Psoas muscle (tissue), 8 donors: Measurements from ENCODE around the gene SLC25A47. TPM values are rescaled to one million over a fixed set of nuclear protein-coding genes. Genes with fewer than 3 reads are reported as not detected.
"Not testable (repeated sequence)": the region's sequence is repeated elsewhere in the genome, so short reads cannot be mapped to it uniquely, and the experiment has no call there.

ENCODE experiments used
- ATAC-seq, 4 donors: fragments of 200-7000 bp; cut with Tn5 transposase; one replicate each; pipeline ENCODE4 v1.9.1; 2020; ENCODE audit warnings: moderate library complexity in 3 of 4, mild to moderate bottlenecking in 2 of 4
- DNase-seq, 2 donors: peaks; one replicate each; pipeline ENCODE4 v3.0.0-alpha.2; 2020
- H3K27ac ChIP-seq: fragments of 200-600 bp; one replicate; pipeline ENCODE4 v1.8.0; 2022
- H3K27me3 ChIP-seq, 3 donors: fragments of 200-600 bp in 1 of 3; one replicate each; pipeline versions ENCODE4 v1.6.1 to v1.8.0; 2013 to 2022; ENCODE audit warnings: low read length in 2 of 3, mild to moderate bottlenecking in 2 of 3, moderate library complexity in 1 of 3; ENCODE audit not compliant: insufficient read depth in 3 of 3
- H3K36me3 ChIP-seq, 2 donors: fragments of 200-600 bp in 1 of 2; one replicate each; pipeline versions ENCODE4 v1.6.1 to v1.8.0; 2013 to 2022; ENCODE audit warnings: low read depth in 1 of 2, mild to moderate bottlenecking in 1 of 2, moderate library complexity in 1 of 2; ENCODE audit not compliant: insufficient read depth in 1 of 2
- H3K4me1 ChIP-seq: fragments of 200-600 bp; one replicate; pipeline ENCODE4 v1.8.0; 2022
- H3K4me3 ChIP-seq: fragments of 200-600 bp; one replicate; pipeline ENCODE4 v1.8.0; 2022; ENCODE audit warnings: mild to moderate bottlenecking
- H3K9me3 ChIP-seq: fragments of 200-600 bp; one replicate; pipeline ENCODE4 v1.8.0; 2022
- CTCF ChIP-seq: fragments of 200-600 bp; IDR thresholded peaks from one replicate; pipeline ENCODE4 v1.8.0; 2022; ENCODE audit warnings: antibody characterized with exemption
- WGBS, 3 donors: extraction: QIAGEN DNeasy Blood & Tissue Kit; methylation state at CpG; one replicate each; pipeline versions ENCODE4 v1.1.6 to v1.1.7; 2013; 5-methylcytosine and 5-hydroxymethylcytosine counted together
- intact Hi-C, 2 donors: fragments of 100-400 bp; cut with DNase I; formaldehyde crosslinking; loops; one replicate each; pipeline versions ENCODE4 v1.11.0 to v1.14.2; 2022
- polyA plus RNA-seq, 3 donors: library from polyadenylated mRNA; stranded (reverse); fragments of 200-250 nt; gene quantifications; one replicate each; pipeline ENCODE4 v1.2.3, GENCODE V29; 2013
- total RNA-seq, 4 donors: library from RNA; stranded (reverse); fragmentation: NEBNext Ultra II Directional in 2 of 4; extraction: Animal tissue kit (Norgen Biotek cat#: 25700) in 2 of 4; gene quantifications; one replicate each; pipeline versions ENCODE4 v1.2.1 to v1.2.4, GENCODE V29; 2021 to 2023
- donor health status: healthy with polysubstance abuse.
- donor health status: DM: no; HTN: no; CAD: no; lungs with moderate emphysema.
- donor health status: Bipolar disorder and iron deficiency.
- donor health status: healthy.
- donor health status: DM: yes; HTN: yes; CAD: no.
- donor health status: DM: no; HTN: no; CAD: no.
- donor health status: DM: no; HTN: no; CAD: no.
- donor health status: DM: yes; HTN: yes; CAD: no.

SLC25A47 gene
- total and polyA plus RNA-seq, 7 donors, result 0.03 to 0.12 TPM; not detected in 5

- intact Hi-C loops, result no loop called here
- H3K9me3 ChIP-seq, result no peaks in the 10 kb centered on the region
- H3K27me3 ChIP-seq, result no peaks in the 10 kb centered on the region
- ATAC-seq (no peak), DNase-seq (no peak)
- peak overlapping the region; percentile 74 for H3K27ac ChIP-seq
- H3K4me1 ChIP-seq, result peaks cover 11% of the 10 kb centered on the region
- no peak overlapping the region for H3K4me3 ChIP-seq
- WGBS, 3 donors, result 70 to 79% (median 73%) methylated on average over 6 of the region's 6 CpGs
- no peak for TF ChIP-seq CTCF
- H3K36me3 ChIP-seq, result peaks cover 0 to 65% of the 10 kb centered on the region in 2 donors
Measured at GRCh38 chr14:100340423-100340813, 17.3 kb downstream of the SLC25A47 start.

- intact Hi-C loops, result no loop called here
- no peaks in the 10 kb centered on the region for H3K9me3 ChIP-seq
- 47 to 65% (median 48%) methylated on average over 8 of the region's 8 CpGs for WGBS, 3 donors
- H3K36me3 ChIP-seq, result peaks cover 0 to 65% of the 10 kb centered on the region in 2 donors
- no peaks in the 10 kb centered on the region for H3K27me3 ChIP-seq
- no peak for TF ChIP-seq CTCF
- ATAC-seq, result peak; percentile 81 to 88 (median 86)
- DNase-seq, result no peak
- peaks cover 11% of the 10 kb centered on the region for H3K4me1 ChIP-seq
- peak overlapping the region; percentile 74 for H3K27ac ChIP-seq
- no peak overlapping the region for H3K4me3 ChIP-seq
Measured at GRCh38 chr14:100341301-100342031, 18.3 kb downstream of the SLC25A47 start.

- H3K4me1 ChIP-seq, result peaks cover 11% of the 10 kb centered on the region
- H3K9me3 ChIP-seq, result no peaks in the 10 kb centered on the region
- ATAC-seq, result no peak
- WGBS, 3 donors, result 93 to 96% (median 94%) methylated on average over 11 of the region's 11 CpGs
- intact Hi-C loops, result no loop called here
- H3K27ac ChIP-seq, result peak overlapping the region; percentile 74
- H3K36me3 ChIP-seq, result peaks cover 4 to 65% of the 10 kb centered on the region in 2 donors
- no peak for DNase-seq
- no peak overlapping the region for H3K4me3 ChIP-seq
- H3K27me3 ChIP-seq, result no peaks in the 10 kb centered on the region
- no peak for TF ChIP-seq CTCF
Measured at GRCh38 chr14:100342195-100342594, 19.1 kb downstream of the SLC25A47 start.

GRCh38 chr14:100342826-100343225 is 19.7 kb downstream of the SLC25A47 start:
- DNase-seq, H3K4me3 ChIP-seq, ATAC-seq, H3K27ac ChIP-seq, H3K27me3 ChIP-seq, H3K9me3 ChIP-seq, intact Hi-C loops: not testable (repeated sequence)
- Histone ChIP-seq H3K36me3 (peaks cover 4 to 67% of the 10 kb centered on the region in 2 donors), H3K4me1 (peaks cover 11% of the 10 kb centered on the region)
- 97 to 98% (median 98%) methylated on average over 12 of the region's 12 CpGs for WGBS, 3 donors

DNA sequence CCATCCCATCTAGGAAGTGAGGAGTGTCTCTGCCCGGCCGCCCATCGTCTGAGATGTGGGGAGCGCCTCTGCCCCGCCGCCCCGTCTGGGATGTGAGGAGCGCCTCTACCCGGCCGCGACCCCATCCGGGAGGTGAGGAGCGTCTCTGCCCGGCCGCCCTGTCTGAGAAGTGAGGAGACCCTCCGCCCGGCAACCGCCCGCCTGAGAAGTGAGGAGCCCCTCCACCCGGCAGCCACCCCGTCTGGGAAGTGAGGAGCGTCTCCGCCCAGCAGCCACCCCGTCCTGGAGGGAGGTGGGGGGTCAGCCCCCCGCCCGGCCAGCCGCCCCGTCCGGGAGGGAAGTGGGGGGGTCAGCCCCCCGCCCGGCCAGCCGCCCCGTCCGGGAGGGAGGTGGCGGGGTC is 21.5 kb downstream of the SLC25A47 start:
- H3K4me3 ChIP-seq, H3K27ac ChIP-seq, intact Hi-C loops, DNase-seq, H3K27me3 ChIP-seq, ATAC-seq, H3K9me3 ChIP-seq: not testable (repeated sequence)
- Histone ChIP-seq H3K36me3 (peaks cover 4 to 72% of the 10 kb centered on the region in 2 donors), H3K4me1 (peaks cover 11% of the 10 kb centered on the region)
- 90 to 94% (median 94%) methylated on average over 14 to 28 of the region's 35 CpGs for WGBS, 3 donors
